Fibroblast of lung (primary cell): ENCODE measurements around the gene PRKCA.

Experiments used
- CTCF ChIP-seq, 2 donors: IDR thresholded peaks in 1 of 2; conservative IDR thresholded peaks in 1 of 2; 1 replicate in 1 of 2; 2 replicates in 1 of 2; pipeline ENCODE4 v1.5.1; 2011 to 2012; ENCODE audit warnings: low read length in 2 of 2, control low read depth in 1 of 2, inconsistent platforms in 1 of 2, low read depth in 1 of 2, mild to moderate bottlenecking in 1 of 2
- EZH2 ChIP-seq: IDR thresholded peaks from 2 replicates; pipeline ENCODE4 v1.5.1; 2012; ENCODE audit warnings: low read length, control low read depth, mild to moderate bottlenecking; ENCODE audit errors: missing control alignments

GRCh38 chr17:66535611-66536010, 233.2 kb downstream of the PRKCA start:
- TF ChIP-seq CTCF (conservative IDR thresholded peaks at IDR 0.05 in 1 of 2, IDR thresholded peaks at IDR 0.05 in 1 of 2; ENCODE audit: low read depth in 1 of 2, low read length in 2 of 2) (no peak), EZH2 (no peak)
